Measurements from ENCODE around the gene SNRPA1.
"Not testable (repeated sequence)": the region's sequence is repeated elsewhere in the genome, so short reads cannot be mapped to it uniquely, and the experiment has no call there.

The SNRPA1 gene

DNA sequence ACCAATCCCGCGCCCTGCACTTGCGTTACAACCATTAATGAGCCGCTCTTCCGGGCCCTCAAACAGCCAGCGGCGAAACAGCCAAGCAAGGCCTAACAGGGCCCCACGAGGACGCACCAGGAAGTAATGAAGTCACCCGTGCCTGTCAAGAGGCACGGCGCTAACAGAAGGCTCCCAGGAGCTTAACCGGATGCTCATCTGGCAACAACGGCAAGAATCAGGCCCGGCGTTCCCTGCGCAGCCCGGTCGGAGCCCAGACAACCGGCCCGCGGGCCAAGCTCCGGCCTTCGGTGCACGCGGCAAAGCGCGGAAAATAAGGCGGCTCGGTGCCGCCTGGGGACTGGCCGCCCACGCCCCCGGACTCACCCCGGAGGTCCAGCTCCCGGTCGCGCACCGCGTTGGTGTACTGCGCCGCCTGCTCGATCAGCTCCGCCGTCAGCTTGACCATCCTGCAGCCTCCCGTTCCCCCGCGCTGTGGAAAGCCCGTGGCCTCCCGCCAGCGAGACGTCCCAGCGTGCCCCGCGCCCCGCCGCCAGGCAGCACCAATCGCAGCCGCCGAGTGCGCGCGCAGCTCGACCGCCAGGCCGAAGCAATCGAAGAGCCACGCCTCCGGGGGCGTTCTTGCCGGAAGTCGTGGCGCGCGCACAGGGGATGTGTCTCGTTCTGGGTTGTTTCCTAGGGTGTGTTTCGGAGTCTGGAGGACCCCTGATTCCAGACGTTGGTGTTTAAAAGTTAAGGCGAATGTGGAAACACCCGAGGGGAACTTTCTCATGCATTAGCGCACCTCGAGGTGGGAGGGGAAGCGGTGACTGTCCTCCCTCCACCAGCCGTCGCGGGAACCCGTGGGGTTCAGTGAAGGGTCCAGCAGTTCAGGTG, at the start of gene SNRPA1:
Gene SNRPA1 (minus strand): TSS at position 518 of the 876 bp plus-strand sequence. CDS start 70 bp downstream, at position 448.
- peak; percentile 81 for TF ChIP-seq POLR2A (IDR thresholded peaks at IDR 0.05; ENCODE audit: low read depth, low read length)
- DNase-seq (ENCODE audit: insufficient read length, low spot score) (peak; percentile 69), FAIRE-seq (no peak)

DNA sequence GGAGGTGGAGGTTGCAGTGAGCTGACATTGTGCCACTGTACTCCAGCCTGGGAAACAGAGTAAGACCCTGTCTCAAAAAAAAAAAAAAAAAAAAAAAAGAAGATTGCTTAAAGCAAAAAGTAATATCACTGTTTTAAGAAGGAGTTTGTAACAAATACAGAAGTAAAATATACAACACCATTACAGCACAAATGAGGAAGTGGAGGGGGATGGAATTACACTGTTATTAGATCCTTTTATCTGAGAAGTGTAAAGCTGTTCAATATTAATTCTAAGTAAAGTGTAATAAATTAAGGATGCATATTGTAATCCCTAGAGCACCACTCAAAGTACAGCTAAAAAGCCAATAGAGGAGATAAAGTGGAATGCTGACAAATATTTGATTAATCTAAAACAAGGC, 47.0 kb upstream of the SNRPA1 start:
- DNase-seq (ENCODE audit: insufficient read length, low spot score), result no peak
- no peak for FAIRE-seq
- no peak for TF ChIP-seq POLR2A (IDR thresholded peaks at IDR 0.05; ENCODE audit: low read depth, low read length)

DNA sequence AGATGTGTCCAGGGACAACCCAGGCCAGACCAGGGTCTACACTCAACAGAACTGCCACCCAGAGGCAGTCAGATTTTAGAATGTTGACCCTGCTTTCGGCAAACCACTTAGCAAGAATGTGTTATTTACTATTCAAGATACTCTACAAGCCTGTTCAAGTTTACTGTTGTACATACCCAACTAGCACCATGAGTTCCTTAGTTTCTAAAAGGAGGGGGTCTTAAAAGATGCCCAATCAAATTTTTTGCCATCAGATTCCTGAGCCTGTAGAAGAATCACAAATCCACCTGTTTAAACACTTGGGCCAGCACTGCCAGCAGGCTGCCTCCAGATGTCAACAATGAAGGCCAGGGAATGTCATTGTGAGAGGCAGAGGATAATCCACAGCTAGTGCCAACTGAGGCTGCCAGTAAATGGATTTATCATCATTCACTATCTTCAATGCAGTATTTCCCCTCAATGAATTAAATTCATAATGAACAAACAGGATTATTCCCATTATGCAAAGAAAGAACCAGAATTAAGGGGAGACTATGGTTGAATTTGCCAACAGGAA, 43.5 kb upstream of the SNRPA1 start:
- DNase-seq (ENCODE audit: insufficient read length, low spot score) (no peak), FAIRE-seq (no peak)
- no peak for TF ChIP-seq POLR2A (IDR thresholded peaks at IDR 0.05; ENCODE audit: low read depth, low read length)

GRCh38 chr15:101337976-101338375, 42.9 kb upstream of the SNRPA1 start:
- FAIRE-seq, result no peak
- no peak for TF ChIP-seq POLR2A (IDR thresholded peaks at IDR 0.05; ENCODE audit: low read depth, low read length)

DNA sequence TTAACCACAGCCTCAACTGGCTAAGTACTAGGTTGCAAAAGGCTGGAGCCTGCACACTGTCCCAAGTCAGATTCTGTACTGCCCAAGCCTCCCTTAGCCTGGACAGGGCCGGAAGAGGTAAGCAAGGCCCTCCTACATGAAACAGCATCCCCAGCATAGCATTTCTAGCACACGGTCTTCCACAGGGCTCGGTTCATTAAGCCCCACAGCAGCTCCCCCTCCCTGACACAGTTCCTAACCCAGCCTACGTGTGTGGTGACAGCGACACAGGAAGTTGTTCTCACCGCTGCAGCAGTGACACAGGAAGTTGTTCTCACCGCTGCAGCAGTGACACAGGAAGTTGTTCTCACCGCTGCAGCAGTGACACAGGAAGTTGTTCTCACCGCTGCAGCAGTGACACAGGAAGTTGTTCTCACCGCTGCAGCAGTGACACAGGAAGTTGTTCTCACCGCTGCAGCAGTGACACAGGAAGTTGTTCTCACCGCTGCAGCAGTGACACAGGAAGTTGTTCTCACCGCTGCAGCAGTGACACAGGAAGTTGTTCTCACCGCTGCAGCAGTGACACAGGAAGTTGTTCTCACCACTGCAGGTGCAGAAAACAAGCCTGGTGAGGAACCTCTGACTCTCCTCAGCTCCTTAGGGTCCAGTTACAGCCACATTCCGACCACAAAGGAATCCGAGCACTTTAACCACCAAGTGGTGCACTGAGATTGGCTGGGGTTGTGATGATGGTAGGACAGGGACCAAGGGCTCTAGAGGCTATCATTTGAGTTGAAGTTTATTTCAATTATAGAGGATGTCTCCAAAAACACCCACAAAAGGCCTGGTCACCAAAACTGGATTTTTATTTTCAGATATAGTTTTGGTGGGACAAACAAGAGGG, 39.1 kb upstream of the SNRPA1 start:
- peak; percentile 15 for DNase-seq (ENCODE audit: insufficient read length, low spot score)
- FAIRE-seq, result not testable (repeated sequence)

More at GRCh38 chr15:101337976-101338375, 42.9 kb upstream of the SNRPA1 start:
- no peak for DNase-seq (ENCODE audit: insufficient read length, low spot score)

DNA sequence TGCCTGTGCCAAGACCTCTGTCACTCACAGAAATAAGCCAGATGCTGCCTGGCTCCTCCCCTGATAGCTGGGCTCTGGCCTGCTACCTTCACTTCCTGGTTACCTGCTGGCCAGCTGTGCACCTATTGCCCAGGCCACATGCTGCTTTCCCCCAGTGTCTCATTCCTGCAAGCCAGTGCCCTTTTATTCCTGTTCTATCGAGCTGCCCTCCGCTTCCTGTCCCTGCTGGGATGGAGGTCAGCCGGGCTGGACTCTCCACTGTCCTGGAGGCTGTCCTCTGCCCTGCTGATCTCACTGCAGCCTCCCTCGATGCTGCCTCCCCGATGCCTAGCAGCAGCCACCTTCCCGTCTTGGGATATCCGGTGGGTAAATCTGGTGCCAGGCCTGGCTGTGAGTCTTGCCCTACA, 37.0 kb upstream of the SNRPA1 start:
- DNase-seq (ENCODE audit: insufficient read length, low spot score), result no peak
- no peak for FAIRE-seq
- no peak for TF ChIP-seq POLR2A (IDR thresholded peaks at IDR 0.05; ENCODE audit: low read depth, low read length)

DNA sequence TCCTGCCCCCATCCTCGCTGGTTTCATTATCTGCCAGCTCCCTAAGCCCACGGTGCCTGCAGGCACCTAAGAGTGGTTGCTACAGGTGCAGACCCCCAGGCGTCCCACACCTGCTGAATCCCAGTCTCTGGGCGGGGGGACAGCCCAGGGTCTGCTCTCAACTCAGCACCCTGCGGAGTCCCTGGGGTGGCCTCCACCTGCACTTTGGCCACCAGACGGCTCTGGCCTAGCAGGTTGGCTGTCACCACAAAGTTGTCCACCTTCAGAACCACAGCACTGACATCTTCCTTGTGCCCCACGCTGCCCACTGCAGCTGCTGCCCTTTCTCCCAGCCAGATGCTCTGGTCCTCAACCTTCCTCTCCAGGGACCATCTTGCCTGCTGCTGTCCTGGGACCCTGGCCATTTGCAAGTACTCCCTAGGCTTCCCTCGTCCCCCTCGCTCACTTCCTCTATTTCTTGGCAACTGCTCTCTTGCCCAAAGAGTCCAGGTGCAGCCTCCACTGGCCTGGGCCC, 34.9 kb upstream of the SNRPA1 start:
- DNase-seq (ENCODE audit: insufficient read length, low spot score) (no peak), FAIRE-seq (no peak)
- no peak for TF ChIP-seq POLR2A (IDR thresholded peaks at IDR 0.05; ENCODE audit: low read depth, low read length)

DNA sequence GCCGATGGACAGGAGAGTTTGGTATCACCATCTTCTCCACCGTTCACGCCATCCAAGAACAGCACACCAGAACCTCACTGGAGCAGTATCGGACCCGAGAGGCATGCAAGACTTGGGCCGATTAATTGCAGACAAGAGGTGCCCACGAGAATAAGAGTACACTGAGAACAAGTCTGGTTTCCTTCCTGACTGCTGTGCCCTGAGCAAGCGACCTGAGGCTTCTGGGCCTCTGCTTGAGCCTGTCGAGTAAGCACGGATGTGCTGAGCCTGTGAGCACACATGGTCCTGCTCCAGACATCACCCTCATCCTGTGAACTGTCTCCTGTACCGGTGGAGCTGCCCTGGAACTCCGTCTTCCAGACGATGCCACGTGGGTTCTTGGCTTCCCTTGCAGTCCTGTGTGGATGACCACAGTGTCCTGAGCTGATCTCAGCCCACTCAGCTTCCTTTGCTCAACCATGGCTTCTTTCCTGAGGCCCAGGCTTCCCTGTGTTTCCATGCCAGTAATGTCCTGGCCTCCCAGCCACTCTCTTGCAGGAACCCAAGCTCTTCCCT, 34.3 kb upstream of the SNRPA1 start:
- no peak for TF ChIP-seq POLR2A (IDR thresholded peaks at IDR 0.05; ENCODE audit: low read depth, low read length)
- no peak for FAIRE-seq
- no peak for DNase-seq (ENCODE audit: insufficient read length, low spot score)

DNA sequence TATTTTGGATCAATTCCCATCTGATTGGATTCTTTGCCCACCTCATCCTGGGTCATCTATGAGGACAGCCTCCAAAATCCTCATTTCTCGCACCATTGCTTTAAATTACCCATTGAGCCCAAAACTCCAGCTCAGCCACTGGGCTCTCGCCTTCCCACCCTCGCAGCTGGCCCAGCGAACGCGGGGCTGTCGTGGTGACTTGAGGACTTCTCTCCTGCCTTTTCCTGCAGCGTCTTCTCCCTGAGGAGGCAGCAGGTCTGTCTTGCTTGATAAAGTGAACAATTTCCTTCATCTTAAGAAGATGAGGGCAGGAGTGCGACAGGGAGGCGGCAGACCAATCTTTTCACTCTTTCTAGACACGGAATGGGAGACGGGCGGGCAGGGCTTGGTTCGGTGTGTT, 33.0 kb upstream of the SNRPA1 start:
- no peak for FAIRE-seq
- TF ChIP-seq POLR2A (IDR thresholded peaks at IDR 0.05; ENCODE audit: low read depth, low read length), result no peak

DNA sequence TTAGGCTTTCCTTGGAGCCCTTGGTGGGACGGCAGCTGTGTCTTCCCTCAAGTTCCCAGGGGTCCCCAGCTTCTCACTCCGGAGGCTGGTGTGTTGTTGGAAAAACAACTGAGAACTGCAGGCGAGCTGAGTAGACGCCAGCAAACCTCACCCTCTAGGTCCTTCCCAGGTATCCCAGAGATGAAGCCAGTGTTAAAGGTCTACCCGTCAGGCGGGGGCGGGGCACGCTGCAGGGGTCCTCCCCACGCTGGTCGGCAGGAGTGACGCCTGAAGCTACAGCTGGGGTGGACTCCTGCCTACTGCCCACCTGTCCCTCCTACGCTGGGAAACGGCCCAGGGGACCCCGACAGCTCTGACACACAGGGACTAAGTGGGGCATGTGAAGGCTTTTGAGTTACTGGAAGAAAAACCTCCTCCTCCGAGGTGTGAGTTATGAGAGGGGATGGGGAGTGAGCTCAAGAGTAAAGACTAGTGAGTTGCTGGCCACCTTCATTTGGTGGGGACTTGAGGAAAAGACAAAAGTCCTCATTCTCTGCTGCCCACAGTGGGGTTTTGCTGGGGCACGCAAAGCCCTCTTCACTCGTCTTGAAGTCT, 32.2 kb upstream of the SNRPA1 start:
- no peak for DNase-seq (ENCODE audit: insufficient read length, low spot score)
- TF ChIP-seq POLR2A (IDR thresholded peaks at IDR 0.05; ENCODE audit: low read depth, low read length), result no peak
- no peak for FAIRE-seq

More for the DNA sequence above, 33.0 kb upstream of the SNRPA1 start:
- no peak for DNase-seq (ENCODE audit: insufficient read length, low spot score)

GRCh38 chr15:101326462-101327146, 31.6 kb upstream of the SNRPA1 start:
- TF ChIP-seq POLR2A (IDR thresholded peaks at IDR 0.05; ENCODE audit: low read depth, low read length), result no peak
- no peak for FAIRE-seq
- no peak for DNase-seq (ENCODE audit: insufficient read length, low spot score)

DNA sequence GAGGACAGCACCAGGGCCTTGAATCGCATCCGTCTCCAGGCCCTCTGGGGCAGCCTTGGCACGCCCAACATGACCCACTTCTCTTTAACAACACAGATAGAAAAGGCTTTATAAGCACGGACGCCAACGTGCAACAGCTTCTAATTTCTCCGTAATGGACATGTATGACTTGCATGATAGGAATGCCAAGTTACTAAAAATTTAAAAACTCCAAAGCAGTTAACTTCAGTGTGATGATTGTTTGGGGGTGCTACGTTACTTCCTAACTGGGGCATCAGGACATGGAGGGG, 30.9 kb upstream of the SNRPA1 start:
- DNase-seq (ENCODE audit: insufficient read length, low spot score) (no peak), FAIRE-seq (no peak)
- no peak for TF ChIP-seq POLR2A (IDR thresholded peaks at IDR 0.05; ENCODE audit: low read depth, low read length)

Data from H54 (cell line).